Measurements from ENCODE around the gene IL18R1. TPM values are rescaled to one million over a fixed set of nuclear protein-coding genes. Genes with fewer than 3 reads are reported as not detected.

IL18R1 gene
- 0.65 and 0.82 TPM in 2 replicates for total RNA-seq

GRCh38 chr2:102355526-102356380 lies at the start of gene IL18R1:
TSS of gene IL18R1 (plus strand) at chr2:102355796. CDS start at chr2:102362661, 6,865 bp downstream.

GRCh38 chr2:102310964-102311640 lies 44.5 kb upstream of the IL18R1 start, which contains the start of gene IL1RL1:
TSS of gene IL1RL1 (plus strand) at chr2:102311563. CDS start at chr2:102338265, 26,702 bp downstream.

GRCh38 chr2:102422910-102423309 lies 67.3 kb downstream of the IL18R1 start, which contains the start of gene IL18RAP:
TSS of gene IL18RAP (plus strand) at chr2:102423160. CDS start at chr2:102423278, 118 bp downstream.

Other genes starting within 250 kb of the IL18R1 start
- 5.3 and 15.3 TPM in 2 replicates for gene IL1R1, start 213.1 kb upstream of the IL18R1 start, total RNA-seq
- gene IL1RL2, start 168.8 kb upstream of the IL18R1 start, total RNA-seq, result not detected in 2 replicates
- gene IL1RL1, start 44.2 kb upstream of the IL18R1 start, total RNA-seq, result 3.1 and 3.3 TPM in 2 replicates
- gene IL18RAP, start 67.4 kb downstream of the IL18R1 start, total RNA-seq, result under 0.01 TPM in 1 of 2 replicates, not detected in the other
- gene SLC9A4, start 117.4 kb downstream of the IL18R1 start, total RNA-seq, result under 0.01 TPM in 2 replicates

All from bladder microvascular endothelial cell (primary cell).